HS-5 (cell line): ENCODE measurements around the gene COPS7B.
A peak's percentile ranks its signal among the peaks of the same experiment; 100 is the strongest.
"Not testable (repeated sequence)": the region's sequence is repeated elsewhere in the genome, so short reads cannot be mapped to it uniquely, and the experiment has no call there.

Experiments used
- DNase-seq: peaks from one replicate; pipeline ENCODE4 v3.0.0-alpha.2; 2012; ENCODE audit warnings: low read depth

Gene COPS7B

DNA sequence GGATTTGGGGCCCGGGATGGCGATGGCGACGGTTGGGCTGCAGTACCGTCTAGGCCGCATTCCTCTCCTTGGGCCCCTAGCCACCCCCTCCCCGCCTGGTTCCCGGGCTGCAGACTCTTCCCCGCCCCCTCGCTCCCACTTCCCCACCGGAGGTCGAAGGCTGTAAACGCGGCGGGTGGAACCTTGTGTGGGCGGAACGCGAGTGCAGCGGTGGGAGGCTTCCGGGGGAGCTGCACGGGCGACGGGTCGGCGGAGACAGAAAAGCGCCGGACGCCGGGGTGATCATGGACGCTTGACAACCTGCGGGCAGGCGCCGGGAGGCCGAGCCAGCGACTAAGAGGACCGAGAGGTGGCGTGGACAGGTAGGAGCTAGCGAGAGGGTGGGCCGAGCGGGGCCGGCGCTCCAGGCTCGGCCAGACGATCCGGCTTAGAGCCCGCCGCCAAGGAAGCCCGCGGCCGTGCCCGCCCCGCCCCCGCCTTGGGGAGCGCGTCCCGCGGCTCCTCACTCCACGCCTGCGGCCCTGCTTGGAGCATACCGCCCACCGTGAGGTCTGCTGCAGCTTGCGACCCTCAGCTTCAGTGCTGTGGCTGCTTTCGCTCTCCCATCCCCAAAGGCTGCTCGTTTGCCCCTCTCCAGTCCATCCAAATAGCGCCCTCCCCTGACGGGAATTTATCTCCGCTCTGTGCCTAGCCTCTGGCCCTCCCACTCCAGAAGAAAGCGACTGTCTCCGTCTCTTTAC is at the start of gene COPS7B:
Gene COPS7B, plus strand, starts transcription at position 269 of the 740 bp plus-strand sequence. CDS start 2,126 bp downstream, outside the sequence.
- peak; percentile 41 for DNase-seq

DNA sequence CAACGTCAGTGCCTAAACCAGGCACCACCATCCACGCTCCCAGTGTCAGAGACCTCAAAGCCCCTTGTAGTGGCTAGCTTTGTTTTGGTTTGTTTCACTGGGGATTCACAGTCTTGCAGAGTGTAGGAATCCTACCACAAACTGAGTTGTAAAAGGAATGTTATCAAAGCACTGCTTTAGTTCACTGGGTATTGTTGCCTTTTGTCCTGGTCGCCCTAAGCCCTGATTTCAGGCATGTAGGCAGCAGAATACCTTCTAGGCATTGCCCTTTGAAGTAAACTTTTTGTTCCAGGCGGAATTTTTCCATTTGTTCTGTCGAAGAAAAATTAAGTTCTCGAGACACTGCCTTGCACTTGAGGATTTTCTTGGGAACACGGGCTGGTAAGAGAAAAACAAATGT is 48.5 kb upstream of the COPS7B start:
- DNase-seq = no peak

DNA sequence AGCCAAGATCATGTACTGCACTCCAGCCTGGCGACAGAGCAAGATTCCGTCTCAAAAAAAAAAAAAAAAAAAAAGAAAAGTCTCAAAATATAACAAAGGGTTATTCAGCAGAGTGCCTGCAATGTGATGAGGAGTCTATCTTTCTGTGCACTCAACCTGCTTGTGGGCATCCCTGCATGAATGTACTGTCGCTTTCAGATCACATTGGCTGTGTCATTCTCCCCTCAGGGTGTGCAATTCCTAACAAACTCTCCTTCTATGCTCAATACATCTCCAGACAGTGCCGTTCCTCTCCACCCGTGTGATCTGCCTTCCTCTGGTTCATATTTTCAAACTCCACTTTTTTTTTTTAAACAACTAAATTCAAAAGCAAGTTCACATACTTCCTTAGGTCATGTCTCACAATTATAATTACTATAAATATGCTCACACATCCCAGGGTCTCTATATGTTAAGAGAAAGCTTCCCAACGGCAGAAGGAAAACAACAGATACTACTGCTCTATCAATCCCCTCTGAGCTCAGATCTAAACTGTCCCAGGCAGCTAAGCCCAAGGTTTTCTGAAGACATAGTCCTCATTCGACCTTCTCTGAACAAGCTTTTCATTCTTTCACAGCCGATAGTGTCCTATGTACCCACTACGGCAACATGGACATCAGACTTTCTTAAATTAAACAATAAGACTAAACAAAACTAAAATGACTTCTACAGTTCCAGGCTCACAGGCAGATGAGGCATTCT is 42.7 kb upstream of the COPS7B start:
- no peak for DNase-seq

DNA sequence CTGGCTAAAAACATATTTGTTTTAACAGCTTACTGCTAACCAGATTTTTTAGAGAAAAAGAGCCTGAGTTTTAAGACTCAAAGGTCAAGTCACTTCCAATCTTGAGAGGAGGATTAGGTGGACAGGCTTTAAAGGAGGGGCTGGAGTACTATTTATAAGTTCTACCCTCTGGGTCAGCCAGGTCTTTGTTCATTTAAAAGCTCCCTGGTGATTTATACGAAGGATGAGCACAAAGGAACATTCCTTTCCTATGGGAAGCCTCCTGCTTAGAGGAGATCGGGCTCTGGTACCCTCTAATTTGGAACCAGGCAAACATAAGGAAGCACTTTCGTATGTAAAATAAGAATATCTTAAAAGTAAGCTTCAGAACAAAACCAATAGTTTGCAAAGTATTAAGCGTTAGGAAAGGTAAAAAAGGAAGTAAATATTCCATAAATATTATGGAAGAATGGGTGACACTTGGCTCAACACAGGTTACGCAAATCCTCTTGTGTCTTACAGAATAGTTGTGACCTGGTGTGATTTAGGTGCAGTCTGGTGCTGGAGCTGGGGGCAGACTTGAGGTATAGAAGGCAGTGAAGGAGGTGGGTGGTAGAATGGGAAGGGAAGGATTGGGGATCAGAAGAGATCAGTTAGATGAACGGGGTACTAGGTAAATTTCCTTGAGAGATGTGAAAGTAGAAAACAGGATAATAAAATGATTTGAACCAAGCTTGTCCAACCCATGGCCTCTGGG is 40.8 kb upstream of the COPS7B start:
- no peak for DNase-seq

DNA sequence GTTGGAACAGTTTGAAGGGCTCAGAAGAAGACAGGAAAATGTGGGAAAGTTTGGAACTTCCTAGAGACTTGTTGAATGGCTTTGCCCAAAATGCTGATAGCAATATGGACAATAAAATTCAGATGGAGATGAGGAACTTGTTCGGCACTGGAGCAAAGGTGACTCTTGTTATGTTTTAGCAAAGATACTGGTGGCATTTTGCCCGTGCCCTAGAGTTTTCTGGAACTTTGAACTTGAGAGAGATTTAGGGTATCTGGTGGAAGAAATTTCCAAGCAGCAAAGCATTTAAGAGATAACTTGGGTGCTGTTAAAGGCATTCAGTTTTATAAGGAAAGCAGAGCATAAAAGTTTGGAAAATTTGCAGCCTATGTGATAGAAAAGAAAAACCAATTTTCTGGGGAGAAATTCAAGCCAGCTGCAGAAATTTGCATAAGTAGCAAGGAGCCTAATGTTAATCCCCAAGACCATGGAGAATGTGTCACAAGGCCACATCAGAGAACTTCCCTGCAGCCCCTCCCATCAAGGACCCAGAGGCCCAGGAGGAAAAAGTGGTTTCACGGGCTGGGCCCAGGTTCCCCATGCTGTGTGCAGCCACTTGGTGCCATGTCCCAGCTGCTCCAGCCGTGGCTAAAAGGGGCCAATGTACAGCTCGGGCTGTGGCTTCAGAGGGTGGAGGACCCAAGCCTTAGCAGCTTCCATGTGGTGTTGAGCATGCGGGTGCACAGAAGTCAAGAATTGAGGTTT is 37.9 kb upstream of the COPS7B start:
- DNase-seq = not testable (repeated sequence)

GRCh38 chr2:231749016-231749415 is 37.2 kb upstream of the COPS7B start:
- DNase-seq = not testable (repeated sequence)

GRCh38 chr2:231751042-231751815 is 35.0 kb upstream of the COPS7B start:
- no peak for DNase-seq

GRCh38 chr2:231752061-231752460 is 34.2 kb upstream of the COPS7B start:
- no peak for DNase-seq

DNA sequence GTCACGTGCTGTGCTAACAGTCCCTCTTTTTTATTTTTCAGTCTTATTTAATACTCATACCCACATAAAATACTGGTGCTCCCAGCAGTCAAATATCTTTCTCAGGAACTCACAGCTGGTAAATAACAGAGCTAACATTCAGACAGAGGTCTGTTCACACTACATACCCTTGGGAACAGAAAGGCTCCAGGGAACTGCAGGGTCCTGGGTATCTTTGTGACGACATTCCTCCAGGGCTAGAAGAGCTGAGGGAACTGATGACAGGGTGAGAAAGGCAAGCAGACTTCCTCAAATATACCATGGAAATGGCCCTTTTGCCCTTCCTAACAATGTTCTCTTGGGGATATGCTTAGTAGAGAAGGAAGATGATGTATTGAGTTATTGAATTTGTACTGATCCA is 24.5 kb upstream of the COPS7B start:
- no peak for DNase-seq

DNA sequence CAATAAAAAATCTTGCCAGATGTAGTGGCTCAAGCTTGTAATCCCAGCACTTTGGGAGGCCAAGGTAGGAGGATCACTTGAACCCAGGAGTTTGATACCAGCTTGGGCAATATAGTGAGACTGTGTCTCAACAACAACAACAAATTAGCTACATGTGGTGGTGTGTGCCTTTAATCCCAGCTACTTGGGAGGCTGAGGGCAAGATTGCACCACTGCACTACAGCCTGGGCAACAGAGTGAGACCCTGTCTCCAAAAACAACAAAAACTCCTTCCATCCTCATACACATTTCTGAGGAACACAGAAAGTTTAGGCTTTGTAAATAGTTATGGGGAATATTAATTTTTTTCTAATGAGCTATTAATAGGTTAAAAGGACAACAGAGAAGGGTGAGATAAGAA is 22.1 kb upstream of the COPS7B start:
- DNase-seq = no peak

DNA sequence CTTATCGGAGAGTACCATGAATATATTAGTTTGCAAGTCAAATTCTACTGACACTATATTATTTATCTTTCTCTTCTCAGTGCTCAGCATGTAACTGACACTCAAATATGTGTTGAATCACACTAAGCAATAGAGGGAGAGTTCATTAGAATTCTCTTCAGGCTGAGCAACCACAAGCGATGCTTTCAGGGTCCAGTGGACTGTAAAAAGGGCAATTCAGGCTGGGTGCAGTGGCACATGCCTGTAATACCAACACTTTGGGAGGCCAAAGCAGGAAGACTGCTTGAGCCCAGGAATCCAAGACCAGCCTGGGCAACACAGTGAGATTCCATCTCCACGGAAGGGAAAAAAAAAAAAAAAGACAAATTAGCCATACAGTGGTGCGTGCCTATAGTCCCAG is 21.5 kb upstream of the COPS7B start:
- DNase-seq = no peak

- no peak for DNase-seq
These were observed 20.7 kb upstream of the COPS7B start for GRCh38 chr2:231765496-231765929.

DNA sequence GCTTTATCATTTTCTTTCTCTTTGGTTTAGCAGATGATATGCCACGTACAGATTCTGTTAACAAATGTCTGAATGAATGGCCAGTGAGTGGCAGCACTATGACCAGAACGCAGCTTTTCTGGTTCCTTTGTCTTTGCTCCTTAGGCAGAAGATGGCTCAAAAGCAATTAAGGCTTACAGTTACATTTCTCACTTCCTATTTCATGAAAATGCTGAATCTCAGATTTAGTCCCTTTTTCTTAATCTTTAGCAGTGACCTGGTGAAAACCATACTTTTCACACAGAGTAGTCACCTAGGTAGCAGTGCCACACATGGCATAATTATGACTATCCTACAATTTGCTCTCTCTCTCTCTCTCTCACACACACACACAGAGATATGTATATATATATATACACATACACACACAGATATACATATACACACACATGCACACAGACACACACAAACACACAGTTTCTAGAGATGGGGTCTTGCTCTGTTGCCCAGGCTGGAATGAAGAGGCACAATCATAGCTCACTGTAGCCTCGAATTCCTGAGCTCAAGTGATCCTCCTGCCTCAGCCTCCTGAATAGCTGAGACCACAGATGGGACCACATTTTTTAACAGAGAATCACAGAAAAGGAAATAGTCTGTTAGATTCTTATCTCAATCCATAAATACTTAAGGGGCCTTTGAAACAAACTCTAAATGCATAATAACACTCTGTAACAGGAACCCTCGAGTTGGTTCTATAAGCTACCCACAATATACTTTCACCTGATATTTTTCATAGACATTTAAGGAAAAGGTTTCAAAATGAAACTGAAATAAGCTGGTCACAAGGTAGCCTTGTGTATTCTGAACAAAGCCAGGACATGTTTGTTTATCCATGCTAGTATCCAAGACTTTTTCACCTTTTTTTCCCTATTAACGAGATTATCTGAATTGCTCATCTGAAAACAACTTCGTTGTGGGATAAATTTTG is 16.8 kb upstream of the COPS7B start:
- no peak for DNase-seq

GRCh38 chr2:231780123-231780908 is 5.9 kb upstream of the COPS7B start:
- DNase-seq = no peak

DNA sequence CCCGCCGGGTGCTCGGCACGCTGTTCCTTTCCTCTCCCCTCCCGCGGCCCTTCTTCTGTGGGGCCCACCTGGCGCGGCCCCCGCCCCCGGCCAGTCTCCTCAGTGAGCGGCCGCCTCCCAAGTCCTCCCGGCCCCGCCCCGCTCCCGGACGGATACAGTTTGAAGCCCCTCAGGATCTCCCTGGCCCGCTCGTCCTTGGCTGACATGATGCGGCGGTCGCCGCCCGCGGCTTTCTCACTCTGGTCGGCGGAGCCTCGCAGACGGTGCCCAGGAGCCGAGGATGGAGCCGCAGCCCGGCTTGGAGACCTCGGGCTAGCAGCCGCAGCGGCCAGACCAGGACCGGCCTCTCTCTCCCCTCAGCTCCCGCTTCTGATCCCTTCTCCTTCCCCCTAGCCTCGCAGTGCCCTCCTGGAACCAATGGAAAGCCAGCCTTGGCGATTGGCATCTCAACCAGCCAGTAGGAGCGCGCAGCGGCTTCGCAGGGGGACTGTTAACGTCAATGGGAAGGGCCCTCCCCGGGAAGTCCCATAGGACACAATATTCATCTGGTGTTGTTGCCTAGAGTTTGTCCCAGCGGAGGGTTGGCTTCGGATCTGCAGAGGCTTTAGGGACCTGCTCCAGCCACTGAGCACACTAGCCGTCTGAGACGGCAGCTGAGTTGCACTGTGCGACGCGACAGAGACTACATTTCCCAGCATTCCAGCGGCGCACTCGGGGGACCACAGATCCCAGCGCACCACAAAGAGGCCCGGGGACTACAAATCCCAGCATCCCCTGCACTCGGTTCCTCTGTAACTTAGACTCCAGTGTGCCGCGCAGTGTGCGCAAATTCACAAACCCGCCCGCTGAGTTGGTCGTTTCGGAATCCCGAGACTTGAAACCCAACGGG is 5.1 kb upstream of the COPS7B start, which contains the start of gene PDE6D:
Gene PDE6D, minus strand, starts transcription at position 374 of the 889 bp plus-strand sequence. Its CDS starts 168 bp downstream, at position 206.
- DNase-seq = peak; percentile 100

DNA sequence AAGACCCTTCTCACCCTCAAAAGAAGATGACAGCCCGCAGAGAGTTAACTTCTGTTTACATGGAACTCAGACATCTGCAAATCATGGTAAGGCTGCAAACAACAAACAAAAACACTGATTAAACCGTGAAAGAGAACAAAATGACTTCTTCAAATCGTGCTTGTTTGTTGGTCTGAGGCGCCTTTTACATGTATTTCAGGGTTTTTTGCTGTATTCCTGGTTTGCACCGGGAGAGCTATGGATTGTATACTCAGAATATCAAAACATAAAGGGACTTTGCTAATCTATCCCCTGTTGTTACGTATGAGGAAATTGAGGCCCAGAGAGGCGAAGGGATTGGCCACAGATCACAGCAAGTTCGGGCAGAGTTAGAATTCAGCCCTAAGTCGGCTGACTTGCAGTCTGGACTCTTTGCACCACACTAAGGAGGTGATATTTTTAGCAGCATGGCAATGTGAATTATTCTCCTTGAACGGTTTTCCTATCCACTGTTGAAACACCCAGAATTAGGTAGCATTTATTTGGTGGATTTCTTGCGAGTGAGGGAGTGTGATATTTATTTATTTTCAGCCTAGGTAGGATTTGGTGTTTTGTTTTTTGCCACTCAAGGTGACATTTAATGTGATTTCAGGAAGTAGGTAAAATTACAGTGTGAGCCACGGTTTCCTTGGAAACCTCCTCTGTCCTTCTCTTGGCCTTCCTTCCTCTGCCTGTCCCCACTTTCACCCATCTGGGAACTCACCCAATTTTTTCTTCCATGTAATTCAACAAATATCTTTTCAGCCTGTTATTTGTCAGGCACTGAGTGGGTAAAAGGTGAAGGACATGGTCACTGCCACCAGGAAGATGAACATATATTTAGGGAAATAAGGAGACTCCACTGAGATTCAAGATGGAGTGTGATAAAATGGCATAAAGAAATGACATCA is 4.2 kb upstream of the COPS7B start:
- no peak for DNase-seq

DNA sequence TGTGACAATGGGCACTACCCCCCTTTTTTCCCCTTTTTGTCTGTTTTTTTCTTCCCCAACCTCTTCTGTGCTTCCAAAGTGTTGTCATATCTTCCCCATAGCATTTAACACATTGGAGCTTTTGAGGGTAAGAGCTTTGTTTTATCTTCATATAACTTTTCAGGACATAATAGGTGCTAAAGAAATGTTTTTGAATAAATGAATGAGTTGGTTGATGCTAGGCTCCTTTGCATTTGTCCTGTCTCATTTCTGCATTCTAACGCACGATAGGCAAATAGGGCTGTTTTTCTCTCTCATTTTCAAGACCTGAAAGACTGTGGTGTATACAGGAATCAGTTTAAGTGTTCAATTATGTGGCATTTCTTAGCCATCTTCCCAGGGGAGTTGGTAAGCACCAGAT is 832 bp upstream of the COPS7B start:
- no peak for DNase-seq
